Central memory CD4-positive, alpha-beta T cell (primary cell): ENCODE results near the gene DNMT3A.

Source experiments
- DNase-seq: peaks from one replicate; pipeline ENCODE4 v3.0.0; 2022

The DNMT3A gene

DNA sequence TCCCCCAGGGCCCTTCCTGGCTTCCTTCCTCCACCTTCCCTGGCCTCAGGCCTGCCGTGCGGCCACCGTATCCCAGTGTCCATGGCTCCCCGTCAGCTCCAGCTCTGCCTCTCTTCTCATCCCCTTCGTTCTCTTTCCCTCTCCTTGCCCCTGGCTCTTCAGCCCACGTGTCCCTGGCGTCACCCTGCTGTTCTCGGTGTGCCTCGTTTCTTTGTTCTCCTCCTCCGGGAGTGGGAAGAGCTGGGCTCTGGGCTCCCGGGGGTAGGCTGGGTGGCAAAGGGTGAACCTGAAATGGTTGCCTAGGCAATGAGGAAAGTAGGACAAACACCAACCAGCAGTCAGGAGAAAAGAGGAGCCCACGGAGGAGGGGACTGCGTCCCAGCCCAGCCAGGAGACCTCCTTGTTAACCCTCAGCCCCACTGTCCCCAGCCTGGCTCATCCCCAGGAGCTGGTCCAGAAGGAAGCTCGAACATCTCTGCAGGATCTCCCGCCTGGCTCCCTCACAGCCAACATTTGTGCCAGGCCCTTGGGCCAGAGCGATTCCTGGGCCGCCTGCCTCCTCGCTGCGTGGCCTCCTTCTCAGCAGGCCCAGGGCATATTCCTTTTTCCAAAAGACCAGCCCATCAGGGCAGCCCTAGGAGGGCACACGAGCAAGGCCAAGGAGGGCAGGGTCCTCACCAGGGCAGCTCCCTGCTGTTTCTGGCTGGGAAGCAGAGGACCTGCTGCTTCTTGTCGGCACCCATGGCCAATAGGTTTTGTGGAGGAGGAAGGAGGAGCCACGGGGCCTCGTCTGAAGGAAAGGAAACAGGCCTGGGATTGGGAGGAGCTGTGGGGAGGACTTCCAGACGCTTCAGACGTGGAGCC lies 30.9 kb upstream of the DNMT3A start:
- no peak for DNase-seq

DNA sequence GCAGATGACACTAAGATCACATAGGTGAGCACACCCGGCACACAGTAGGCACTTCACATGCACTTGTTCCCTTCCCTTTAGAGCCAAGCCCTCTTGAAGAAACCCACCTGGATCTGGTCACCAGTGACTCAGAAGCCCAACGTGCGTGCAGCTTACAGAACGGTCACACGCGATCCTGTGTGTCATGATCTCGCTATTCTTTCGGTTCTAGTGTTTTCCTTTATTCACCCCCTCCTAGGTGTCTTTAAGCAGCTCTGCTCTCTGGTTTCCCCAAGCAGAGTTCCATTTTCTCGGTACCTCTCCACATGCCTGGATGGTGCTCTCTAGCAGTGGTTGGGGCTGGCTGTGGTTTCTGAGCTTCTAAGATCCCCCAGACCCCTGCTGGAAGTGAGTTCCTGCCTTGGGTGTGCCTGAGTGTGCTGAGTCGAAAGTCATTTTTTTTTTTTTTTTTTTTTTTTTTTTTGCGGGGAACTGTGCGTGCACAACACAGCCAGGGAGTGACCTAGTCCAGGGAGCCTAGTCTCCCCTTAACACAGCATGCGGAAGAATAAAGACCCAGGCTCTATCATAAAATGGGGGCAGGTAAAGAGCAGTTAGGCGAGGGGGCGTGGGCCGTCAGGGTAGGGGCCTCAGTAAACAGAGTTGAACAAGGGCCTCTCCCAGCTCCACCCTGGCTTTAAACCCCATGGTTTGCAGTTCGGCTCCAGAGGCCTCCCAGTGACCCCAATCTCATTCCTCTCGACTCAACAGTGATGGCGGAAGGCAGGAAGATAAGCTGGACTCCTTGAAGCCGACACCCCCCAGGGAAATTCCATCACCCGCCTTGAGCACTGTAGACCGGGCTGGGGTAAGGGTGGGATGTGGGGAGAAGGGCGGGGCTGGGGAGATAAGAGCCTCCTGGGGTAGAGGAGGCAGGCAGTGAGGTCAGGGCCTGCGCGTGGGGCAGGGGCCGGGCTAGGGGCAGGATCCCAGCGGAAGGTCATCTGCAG lies 29.8 kb upstream of the DNMT3A start:
- no peak for DNase-seq

DNA sequence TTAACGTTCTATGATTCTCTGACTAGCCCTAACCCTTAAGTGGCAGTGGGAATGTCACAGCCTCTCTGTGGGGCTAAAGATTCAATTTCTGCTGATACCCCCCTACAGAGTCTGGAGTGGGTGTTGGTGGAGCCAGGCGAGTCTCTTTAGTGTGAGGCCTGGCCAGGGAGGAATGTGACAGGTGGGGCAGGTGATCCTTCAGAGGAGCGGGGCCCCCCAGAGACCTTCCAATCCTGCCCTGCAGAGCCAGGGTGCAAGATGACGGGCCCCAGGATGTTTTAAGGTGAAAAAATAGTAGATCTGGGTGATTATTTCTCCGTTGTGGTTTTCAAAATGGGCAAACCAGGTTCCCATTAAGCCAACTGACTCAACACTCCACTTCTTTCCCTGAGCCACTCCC lies 28.2 kb upstream of the DNMT3A start:
- no peak for DNase-seq

DNA sequence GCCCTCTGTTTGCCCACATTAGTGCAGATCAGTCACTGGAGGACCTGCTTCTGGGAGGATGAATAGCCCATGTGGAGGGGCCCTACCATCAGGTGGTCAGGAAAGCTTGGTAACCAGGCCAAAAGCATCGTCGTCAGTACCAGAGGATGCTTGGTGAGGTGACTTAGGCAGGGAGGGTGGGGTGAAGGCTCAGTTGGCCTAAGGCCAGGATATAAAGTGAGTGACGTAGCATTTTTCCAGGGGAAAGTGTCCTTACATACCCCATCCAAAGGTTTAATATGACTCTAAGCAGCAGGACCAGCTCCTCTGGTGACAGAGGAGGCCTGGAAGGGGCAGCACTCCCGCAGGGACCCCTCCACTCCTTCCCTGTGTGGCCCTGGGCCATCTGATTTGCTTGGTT lies 27.7 kb upstream of the DNMT3A start:
- no peak for DNase-seq

DNA sequence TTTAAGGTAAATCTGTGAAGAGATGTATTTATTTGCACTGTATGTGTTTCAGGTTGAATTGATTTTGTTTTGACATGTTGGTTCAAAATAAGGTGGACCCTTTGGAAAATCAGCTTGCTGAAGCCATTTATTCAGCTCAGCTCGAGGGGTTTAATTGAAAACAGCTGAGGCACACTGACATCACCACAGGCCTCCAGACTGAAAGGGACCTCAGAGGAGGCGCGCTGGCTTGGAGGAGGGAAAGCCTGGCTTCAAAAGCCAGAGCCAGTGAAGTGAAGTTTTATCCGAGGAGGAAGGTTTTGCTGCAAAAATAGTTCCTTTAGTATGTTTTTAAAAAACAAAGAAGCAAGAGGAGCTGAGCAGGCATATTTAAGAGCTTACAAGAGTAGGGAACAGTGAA lies 26.9 kb upstream of the DNMT3A start:
- DNase-seq = no peak

DNA sequence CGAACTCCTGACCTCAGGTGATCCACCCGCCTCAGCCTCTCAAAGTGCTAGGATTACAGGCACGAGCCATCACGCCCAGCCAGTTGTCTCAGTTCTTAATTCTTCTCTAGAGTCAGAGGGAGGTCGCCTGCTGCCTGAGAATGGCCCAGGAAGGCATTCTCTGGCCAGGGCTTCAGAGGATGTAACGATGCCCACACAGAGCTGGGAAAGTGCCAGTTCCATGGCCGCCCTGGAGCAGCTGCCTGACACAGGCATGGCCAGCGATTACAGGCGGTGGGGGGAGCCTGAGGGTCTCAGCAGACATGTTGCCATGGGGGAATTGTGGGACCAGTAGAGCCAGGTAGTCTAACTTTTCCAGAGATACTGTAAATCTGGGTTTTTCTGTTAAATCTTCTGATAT lies 25.6 kb upstream of the DNMT3A start:
- DNase-seq = no peak

DNA sequence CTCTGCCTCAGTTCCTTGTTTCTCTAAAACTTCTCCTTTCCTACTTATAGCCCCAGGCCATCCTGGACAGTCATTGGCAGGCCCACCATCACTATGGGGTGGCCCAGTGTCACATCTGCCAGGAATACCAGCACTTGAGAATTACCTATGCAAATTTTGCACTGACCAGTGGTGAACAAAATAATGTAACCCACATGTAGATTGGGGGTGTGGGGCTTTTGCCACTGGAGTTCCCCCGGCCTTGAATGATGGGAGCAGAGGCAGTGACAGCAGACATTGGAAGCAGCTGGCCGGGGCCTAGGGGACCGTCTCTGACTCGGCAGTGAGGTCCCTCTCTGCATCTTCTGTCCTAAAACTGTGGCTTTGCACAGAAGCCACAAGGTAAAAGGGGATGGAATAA lies 24.9 kb upstream of the DNMT3A start:
- no peak for DNase-seq

DNA sequence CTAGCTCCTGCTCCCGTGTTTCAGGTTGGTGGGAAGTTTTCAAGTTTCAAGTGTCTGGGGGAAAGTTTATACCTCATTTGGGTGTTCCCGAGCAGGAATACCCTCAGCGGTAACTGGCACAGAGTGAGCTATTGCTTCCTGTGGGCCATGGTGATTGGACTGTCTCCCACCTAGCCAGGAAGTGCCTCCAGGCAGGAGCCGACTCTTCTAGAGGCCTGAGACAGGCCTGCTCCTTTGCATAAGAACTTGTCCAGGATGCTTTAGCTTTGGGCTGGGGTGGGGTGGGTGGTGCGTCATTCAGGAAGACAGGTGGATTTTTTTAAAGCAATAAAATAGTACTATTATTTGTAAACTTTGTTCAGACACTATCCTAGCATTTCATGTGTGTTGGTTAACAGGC lies 23.5 kb upstream of the DNMT3A start:
- no peak for DNase-seq

DNA sequence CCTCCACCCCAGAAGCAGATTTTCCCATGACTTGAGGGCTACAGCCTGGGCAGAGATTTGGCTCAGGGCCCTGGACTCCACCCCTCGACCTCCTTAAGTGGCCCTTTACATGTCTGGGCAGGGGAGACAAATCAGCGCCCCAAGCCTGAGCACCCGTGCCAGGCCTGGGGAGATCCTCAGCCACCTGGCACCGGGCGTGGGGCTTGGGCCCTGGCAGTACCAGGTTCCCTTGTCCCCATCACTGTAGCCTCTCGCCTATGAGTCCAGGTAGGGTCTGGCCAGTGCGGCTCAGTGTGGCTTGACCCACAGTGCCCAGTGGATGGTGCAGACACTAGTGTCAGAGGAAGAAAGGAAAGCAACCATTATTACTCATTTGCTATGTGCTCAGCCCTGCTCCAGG lies 22.0 kb upstream of the DNMT3A start:
- no peak for DNase-seq

DNA sequence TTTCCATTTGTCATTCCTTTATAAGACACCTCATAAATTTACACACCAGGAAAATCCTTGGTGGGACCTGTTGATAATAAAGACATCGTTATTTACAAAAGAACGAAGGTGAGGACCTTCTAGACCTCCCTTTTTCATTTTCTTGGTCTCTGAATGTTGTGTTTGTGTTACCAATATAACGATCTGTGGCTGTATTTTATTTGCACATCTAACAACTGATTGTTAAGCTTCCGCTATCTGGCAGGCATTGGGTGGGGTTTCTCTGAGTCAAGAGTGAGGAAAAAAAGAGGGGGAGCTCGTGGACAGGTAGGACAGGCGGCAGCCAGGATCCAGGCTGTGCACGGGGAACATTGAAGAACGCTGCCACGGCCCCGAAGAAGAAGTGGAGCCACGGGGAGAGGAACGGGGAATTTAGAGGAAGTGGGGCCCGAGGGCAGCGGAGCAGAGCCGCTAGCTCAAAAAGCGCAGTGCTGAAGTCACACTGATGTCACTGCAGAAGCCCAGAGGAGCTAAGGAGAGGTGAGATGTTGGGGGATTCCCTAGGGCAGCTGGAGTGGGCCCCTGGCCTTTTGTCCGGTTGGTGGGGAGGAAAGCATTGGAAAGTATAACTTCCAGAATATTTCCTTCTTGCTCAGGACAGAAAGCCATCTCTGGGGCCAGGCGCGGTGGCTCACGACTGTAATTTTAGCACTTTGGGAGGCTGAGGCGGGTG lies 20.9 kb upstream of the DNMT3A start:
- DNase-seq = peak; percentile 52

DNA sequence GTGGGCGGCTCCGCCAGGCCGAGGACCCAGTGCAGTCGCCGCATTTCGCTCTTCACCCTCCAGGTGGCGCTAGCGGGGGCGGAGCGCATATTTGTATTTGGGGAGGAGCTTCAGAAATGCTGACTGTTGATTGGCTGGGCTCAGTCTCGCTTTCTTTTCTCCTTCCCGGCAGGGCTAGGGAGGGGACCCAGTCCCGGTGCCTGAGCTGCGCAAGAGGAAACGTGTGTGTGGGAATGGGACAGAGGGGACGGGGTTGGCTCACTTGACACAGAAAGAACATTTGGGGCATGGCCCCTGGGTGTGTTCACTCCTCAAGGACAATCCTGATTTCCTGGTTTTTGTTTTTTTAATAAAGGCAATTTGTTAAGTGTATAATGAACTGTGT lies 20.3 kb upstream of the DNMT3A start:
- DNase-seq = peak; percentile 91

DNA sequence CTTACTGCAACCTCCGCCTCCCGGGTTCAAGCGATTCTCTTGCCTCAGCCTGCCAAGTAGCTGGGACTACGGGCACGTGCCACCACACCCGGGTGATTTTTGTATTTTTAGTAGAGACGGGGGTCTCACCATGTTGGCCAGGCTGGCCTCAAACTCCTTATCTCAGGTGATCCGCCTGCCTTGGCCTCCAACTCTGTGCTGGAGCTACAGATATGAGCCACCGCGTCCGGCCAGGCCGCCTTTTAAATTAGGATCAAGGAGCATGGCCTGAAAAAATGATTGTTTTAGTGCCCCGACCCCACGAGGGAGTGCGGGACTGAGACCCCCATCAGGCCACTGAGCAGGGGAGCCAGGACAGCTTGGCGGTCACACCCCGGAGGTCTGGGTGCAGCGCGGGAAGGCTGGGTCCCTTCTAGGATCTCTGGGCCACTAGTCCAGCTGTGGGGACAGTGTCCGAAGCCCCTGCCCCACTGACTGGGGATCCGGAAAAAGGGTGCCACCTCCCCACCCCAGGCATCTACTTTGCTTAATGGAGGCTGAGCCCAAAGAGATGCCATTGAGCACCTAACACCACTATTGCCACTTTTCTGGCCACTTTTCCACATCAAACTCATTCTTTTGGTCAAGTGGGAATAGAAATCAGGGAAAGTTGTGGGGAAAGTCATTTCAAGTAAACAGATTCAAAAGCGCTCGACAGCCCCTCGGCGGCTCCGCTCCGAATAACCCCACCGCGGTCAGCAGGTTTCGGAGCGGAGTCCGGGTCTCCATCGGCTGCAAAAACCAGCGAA lies 19.7 kb upstream of the DNMT3A start:
- no peak for DNase-seq

DNA sequence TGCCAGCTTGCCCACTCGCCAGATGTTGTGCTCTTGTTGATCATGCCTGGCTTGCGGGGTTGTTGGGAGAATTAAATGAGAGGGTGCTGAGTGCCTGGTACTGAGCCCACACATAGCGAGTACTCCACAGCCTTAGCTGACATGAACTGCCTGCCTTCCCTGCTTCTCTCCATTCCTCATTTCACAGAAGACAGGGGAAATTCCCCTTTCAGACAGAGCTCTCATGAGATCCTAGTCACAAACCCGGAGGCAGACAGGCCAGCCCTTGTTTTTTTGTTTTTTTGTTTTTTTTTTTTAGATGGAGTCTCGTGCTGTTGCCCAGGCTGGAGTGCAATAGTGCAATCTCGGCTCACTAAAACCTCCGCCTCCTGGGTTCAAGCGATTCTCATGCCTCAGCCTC lies 17.1 kb upstream of the DNMT3A start:
- no peak for DNase-seq

DNA sequence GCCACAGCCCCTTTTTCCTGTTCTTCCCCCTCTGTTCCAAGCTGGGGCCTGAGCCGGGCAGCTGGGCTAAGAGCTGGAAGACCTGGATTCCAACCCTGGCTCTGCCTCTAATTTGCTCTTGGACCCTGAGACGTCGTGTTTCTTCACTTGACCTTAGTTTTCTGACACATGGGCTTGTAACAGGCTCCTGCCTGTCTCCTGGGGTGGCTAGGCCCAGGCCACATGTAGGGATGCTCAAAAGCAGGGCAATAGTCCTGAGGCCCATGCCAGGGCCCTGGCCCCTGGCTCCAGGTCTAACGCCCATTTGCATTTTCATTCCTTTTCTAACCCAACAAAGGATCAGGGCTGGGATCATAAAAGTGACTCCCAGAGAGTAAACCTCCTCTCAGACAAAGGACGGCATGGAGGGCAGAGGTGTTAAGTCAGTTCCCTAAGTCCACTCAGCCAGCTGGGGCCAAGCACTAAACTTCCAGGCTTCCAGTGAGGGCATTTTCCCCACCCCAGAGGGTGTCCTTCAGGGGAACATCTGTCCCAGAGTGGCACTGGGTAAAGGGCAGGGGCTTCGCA lies 16.6 kb upstream of the DNMT3A start:
- no peak for DNase-seq

DNA sequence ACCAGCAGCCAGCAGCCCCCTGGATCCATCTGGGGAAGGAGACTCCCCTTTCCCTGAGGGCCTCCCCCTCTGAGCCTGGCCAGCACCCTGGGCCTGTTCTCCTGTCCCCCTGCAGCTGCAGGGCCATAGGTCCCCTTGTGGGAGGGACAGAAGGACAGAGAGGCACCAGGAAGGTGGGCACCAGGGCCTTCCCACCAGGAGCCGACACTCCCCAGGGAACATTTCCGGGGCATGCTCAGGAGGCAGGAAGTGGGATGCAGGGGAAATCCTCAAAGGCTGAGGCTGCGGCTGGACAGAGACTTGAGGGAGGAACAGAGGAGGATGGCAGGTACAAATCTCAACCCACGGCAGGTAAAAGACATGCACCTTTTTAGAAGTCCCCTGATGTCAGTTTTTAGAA lies 14.4 kb upstream of the DNMT3A start:
- DNase-seq = no peak

DNA sequence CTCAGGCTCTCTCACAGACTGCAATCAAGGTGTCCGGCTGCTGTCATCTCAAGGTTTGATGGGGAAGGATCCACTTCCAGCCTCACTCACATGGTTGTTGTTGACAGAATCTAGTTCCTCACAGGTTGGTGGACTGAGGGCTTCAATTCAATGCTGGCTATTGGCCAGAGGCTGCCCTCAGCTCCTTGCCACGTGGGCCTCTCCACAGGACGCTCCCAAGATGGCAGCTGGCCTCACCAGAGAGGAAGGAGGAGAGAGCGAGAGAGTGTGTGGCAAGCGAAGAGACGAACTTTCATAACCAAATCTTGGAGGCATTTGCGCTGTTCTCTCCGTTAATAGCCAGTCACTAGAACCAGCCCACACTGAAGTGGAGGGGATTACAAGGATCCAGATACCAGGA lies 13.5 kb upstream of the DNMT3A start:
- DNase-seq = no peak

DNA sequence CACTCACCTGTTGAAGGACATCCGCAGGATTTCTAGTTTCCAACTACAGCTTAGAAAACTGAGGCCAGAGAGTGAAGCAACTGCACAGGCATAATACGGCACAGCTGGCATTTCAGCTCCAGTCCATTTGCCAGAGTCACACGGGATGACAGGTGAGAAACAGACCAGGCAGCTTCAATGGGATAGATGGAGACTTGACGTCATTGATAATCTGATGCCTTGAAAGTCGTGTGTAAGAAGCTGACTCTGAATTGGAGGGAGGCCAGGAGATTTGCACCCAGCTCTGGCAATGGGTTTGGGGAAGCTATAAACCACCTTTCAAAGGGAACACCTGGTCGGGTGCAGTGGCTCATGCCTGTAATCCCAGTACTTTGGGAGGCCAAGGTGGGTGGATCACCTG lies 12.4 kb upstream of the DNMT3A start:
- no peak for DNase-seq

DNA sequence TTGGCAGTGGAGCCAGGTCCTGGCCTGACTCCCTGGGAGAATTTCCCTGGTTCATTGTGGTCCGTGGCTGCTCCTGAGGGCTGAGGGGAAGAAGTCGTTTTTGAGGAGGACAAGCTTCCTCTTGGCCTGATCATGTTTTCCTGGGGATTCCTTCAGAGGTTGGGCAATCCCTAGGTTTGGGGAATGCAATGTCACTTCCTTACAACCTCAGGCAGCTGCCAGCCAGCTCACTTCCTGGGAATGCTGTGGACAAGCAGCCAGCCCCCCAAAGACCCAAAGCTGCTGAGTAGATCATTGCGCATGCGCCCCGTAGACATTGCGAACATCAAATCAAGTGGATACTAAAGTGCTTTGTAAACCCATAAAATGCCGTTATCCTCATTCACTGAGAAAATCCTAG lies 7.7 kb upstream of the DNMT3A start:
- no peak for DNase-seq

DNA sequence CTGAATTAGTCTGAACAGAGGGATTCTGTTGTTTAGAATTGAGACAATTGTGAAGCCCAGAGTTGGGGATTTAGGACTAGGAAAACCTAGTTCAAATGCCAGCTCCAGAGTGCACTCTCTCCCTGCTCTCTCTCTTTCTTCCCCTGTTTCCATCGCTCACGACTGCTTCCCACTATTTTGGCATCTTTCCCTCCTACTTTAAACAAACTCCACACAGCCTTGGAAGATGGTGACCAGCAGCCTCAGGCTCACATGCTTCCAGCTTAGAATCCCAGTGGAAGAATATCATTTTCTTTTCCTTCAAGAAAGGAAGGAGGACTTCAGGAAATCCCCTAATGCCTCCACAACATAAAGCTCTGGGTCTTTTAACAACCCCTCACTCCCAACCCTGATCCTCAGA lies 6.1 kb upstream of the DNMT3A start:
- no peak for DNase-seq

DNA sequence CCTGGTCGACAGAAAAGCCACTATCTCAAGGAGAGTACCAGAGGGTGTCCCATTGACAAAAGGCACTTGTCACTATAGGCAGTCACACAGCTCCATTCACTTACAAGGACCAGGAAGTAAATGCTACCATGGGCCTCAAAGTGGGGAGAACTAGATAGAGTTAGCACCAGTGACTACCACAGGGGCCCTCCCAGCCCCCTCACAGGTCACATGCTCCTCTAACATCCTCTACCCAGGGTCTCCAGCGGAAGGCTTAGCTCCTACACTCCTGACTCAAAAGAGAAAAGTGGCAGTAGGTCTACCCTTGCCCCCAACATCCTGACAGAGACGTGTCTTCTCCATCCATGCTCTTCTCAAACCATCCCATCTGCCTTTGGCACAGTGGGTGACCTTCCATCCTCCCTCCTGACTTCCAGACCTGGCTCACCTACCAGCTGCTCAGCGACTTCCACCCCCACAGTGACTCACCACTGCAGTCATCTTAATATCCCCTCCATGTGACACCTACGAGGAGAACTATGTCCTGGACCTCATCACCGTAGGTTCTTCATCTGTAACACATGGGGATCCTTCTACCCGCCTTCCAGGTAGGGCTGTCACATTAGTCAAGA lies 5.6 kb upstream of the DNMT3A start:
- no peak for DNase-seq

DNA sequence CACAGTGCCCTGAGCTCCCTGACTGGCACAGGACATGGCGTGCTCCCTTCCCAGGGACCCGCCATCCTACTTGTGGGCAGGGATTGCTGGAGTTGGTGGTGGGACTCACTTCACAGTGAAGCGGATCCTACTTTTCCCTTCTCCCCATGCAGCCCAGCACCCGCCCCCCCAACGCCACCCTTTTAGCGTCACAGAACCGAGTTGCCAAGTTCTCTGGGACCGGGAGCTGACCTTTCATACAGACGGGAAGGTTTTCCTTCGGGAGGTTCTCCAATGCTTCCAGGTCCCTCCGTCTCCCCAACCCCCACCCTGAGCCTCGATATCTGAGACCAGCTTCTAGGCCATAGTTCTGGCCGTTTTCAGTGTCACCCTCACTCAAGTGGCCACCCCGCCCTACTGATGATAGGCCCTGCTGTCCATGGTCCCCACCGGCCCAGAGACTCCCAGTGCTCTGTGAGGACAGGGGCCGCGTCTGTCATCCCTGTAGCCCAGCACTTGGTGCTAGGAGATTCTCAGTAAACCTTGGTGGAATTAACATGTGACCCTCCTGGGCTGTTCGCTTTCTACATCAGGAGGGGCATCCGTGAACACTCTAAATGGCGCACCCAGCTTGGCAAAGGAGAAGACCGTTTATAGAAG lies 1.6 kb upstream of the DNMT3A start:
- DNase-seq = no peak
